GM21360 (cell line): ENCODE data around the gene AUTS2.
"Not testable (repeated sequence)": the region's sequence is repeated elsewhere in the genome, so short reads cannot be mapped to it uniquely, and the experiment has no call there.

ENCODE experiments used
- ATAC-seq: cut with Tn5 transposase; IDR thresholded peaks from one replicate; pipeline ENCODE4 v1.9.1; 2021; ENCODE audit warnings: mild to moderate bottlenecking, moderate library complexity; ENCODE audit not compliant: unreplicated experiment

The AUTS2 gene

GRCh38 chr7:70646536-70647248 lies 1048.4 kb downstream of the AUTS2 start:
- no peak for ATAC-seq

- ATAC-seq = peak; percentile 91
Observed at GRCh38 chr7:70647801-70648498, 1049.7 kb downstream of the AUTS2 start.

- ATAC-seq = not testable (repeated sequence)
Observed at GRCh38 chr7:70648499-70648861, 1050.2 kb downstream of the AUTS2 start.

GRCh38 chr7:70649323-70649722 lies 1051.0 kb downstream of the AUTS2 start:
- ATAC-seq = no peak

- no peak for ATAC-seq
Observed at GRCh38 chr7:70654146-70654545, 1055.9 kb downstream of the AUTS2 start.

- ATAC-seq = no peak
Observed at GRCh38 chr7:70654979-70655378, 1056.7 kb downstream of the AUTS2 start.

- no peak for ATAC-seq
Observed at GRCh38 chr7:70655694-70656093, 1057.4 kb downstream of the AUTS2 start.

GRCh38 chr7:70657571-70657970 lies 1059.3 kb downstream of the AUTS2 start:
- no peak for ATAC-seq

- ATAC-seq = no peak
Observed at GRCh38 chr7:70657989-70658632, 1059.8 kb downstream of the AUTS2 start.

- ATAC-seq = no peak
Observed at GRCh38 chr7:70659263-70659662, 1061.0 kb downstream of the AUTS2 start.

- no peak for ATAC-seq
Observed at GRCh38 chr7:70660154-70660818, 1062.0 kb downstream of the AUTS2 start.

- no peak for ATAC-seq
Observed at GRCh38 chr7:70660819-70661191, 1062.5 kb downstream of the AUTS2 start.

GRCh38 chr7:70663680-70664079 lies 1065.4 kb downstream of the AUTS2 start:
- no peak for ATAC-seq

GRCh38 chr7:70665997-70666396 lies 1067.7 kb downstream of the AUTS2 start:
- no peak for ATAC-seq

- ATAC-seq = no peak
Observed at GRCh38 chr7:70667406-70667805, 1069.1 kb downstream of the AUTS2 start.

- ATAC-seq = no peak
Observed at GRCh38 chr7:70668606-70669358, 1070.5 kb downstream of the AUTS2 start.

GRCh38 chr7:70669854-70670253 lies 1071.6 kb downstream of the AUTS2 start:
- ATAC-seq = no peak

GRCh38 chr7:70670288-70670687 lies 1072.0 kb downstream of the AUTS2 start:
- ATAC-seq = no peak

- ATAC-seq = no peak
Observed at GRCh38 chr7:70673778-70674570, 1075.7 kb downstream of the AUTS2 start.

- no peak for ATAC-seq
Observed at GRCh38 chr7:70674571-70675010, 1076.3 kb downstream of the AUTS2 start.
